OCI-LY7 (cell line): ENCODE measurements around the gene NARS2. TPM values are rescaled to one million over a fixed set of nuclear protein-coding genes. Genes with fewer than 3 reads are reported as not detected.

ENCODE experiments used
- BruUV-seq: library from RNA; stranded (reverse); fragments of 400-500 nt; replicated peaks from 2 replicates; lab custom pipeline; 2021; lab: Mats Ljungman, UMichigan
- CTCF ChIA-PET: fragments of 300-600 bp; sonication (Branson Sonifier 250); formaldehyde crosslinking; loops from one replicate; lab custom pipeline; 2022; ENCODE audit warnings: antibody characterized with exemption; ENCODE audit not compliant: unreplicated experiment; lab: Charles Lee
- POLR2A ChIA-PET: fragments of 300-600 bp; sonication (Branson Sonifier 250); formaldehyde crosslinking; loops from one replicate; lab custom pipeline; 2022; ENCODE audit warnings: antibody characterized with exemption; lab: Charles Lee
- DNase-seq: peaks from one replicate; pipeline ENCODE4 v3.0.0-alpha.2; 2015; ENCODE audit warnings: low spot score
- H2AFZ ChIP-seq: fragments of 200-600 bp; sonication (generic), shearing (Covaris generic); 2 replicates; pipeline ENCODE4 v1.6.1; 2014; ENCODE audit warnings: mild to moderate bottlenecking, antibody characterized with exemption, low read length, moderate library complexity
- H3K27ac ChIP-seq: fragments of 200-600 bp; sonication (generic); 2 replicates; pipeline ENCODE4 v1.5.1; 2014; ENCODE audit warnings: mixed run types, low read depth, mild to moderate bottlenecking, moderate library complexity, low read length, inconsistent platforms; ENCODE audit not compliant: poor library complexity, severe bottlenecking
- H3K36me3 ChIP-seq: fragments of 200-600 bp; sonication (generic); 2 replicates; pipeline ENCODE4 v1.6.1; 2014; ENCODE audit warnings: mild to moderate bottlenecking, antibody characterized with exemption, low read length, moderate library complexity, mixed read lengths; ENCODE audit not compliant: insufficient read depth
- H3K4me1 ChIP-seq: fragments of 200-600 bp; sonication (generic); 2 replicates; pipeline ENCODE4 v1.5.1; 2014; ENCODE audit warnings: mild to moderate bottlenecking, low read length; ENCODE audit not compliant: insufficient read depth, poor library complexity, severe bottlenecking
- H3K4me2 ChIP-seq: fragments of 200-600 bp; sonication (generic); 2 replicates; pipeline ENCODE4 v1.6.1; 2014; ENCODE audit warnings: mild to moderate bottlenecking, low read length
- H3K4me3 ChIP-seq: fragments of 200-600 bp; sonication (generic); 2 replicates; pipeline ENCODE4 v1.5.1; 2014; ENCODE audit warnings: mild to moderate bottlenecking, low read depth, low read length; ENCODE audit not compliant: poor library complexity, severe bottlenecking
- H3K79me2 ChIP-seq: fragments of 200-600 bp; sonication (generic); 2 replicates; pipeline ENCODE4 v1.6.1; 2016; ENCODE audit warnings: low read depth, mild to moderate bottlenecking, low read length, moderate library complexity, mixed read lengths; ENCODE audit not compliant: insufficient read depth
- H3K9me2 ChIP-seq: fragments of 200-600 bp; sonication (generic); 2 replicates; pipeline ENCODE4 v1.6.1; 2016; ENCODE audit warnings: mild to moderate bottlenecking, low read length, mixed read lengths; ENCODE audit not compliant: insufficient read depth
- H3K9me3 ChIP-seq: fragments of 200-600 bp; sonication (generic); 2 replicates; pipeline ENCODE4 v1.6.1; 2014; ENCODE audit warnings: mild to moderate bottlenecking, mixed run types, low read length, mixed read lengths
- H4K20me1 ChIP-seq: fragments of 200-600 bp; sonication (generic); 2 replicates; pipeline ENCODE4 v1.6.1; 2014; ENCODE audit warnings: mild to moderate bottlenecking, antibody characterized with exemption, low read length, moderate library complexity, mixed read lengths; ENCODE audit not compliant: insufficient read depth
- EZH2phosphoT487 ChIP-seq: fragments of 200-600 bp; sonication (generic); IDR thresholded peaks from 2 replicates; pipeline ENCODE4 v1.6.1; 2018; ENCODE audit warnings: low read depth, borderline replicate concordance, mild to moderate bottlenecking, mixed run types, antibody characterized with exemption, low read length, moderate library complexity, mixed read lengths
- intact Hi-C: fragments of 100-400 bp; cut with micrococcal nuclease; formaldehyde crosslinking; loops from one replicate; pipeline ENCODE4 v1.10.0; 2022; ENCODE audit not compliant: unreplicated experiment
- total RNA-seq, 2 experiments: library from RNA; depleted of rRNA in 1 of 2; stranded (reverse); fragments of >200 nt in 1 of 2; shearing (Covaris generic) in 1 of 2; gene quantifications; 2 replicates each; pipeline ENCODE4 v1.2.3, GENCODE V29; 2014 to 2022
- TF ChIP-seq, protein P1 (sequence below): fragments of 200-600 bp; sonication (generic); conservative IDR thresholded peaks from 2 replicates; pipeline ENCODE4 v1.5.1; 2014; ENCODE audit warnings: mild to moderate bottlenecking, antibody characterized with exemption, low read length, moderate library complexity, mixed read lengths

The NARS2 gene
- total RNA-seq, 2 experiments from 2014 or later: 28.1 to 29.2 TPM

- ChIA-PET CTCF (interaction anchor here (0.6 to 1.1 kb wide), 3 partner anchors 12 to 414 kb away, joined by 3 to 4 read pairs (median 3); no protein-coding TSS in a partner anchor), POLR2A (interaction anchor here (0.9 to 1.3 kb wide), 2 partner anchors 156 to 190 kb away, joined by 4 to 5 read pairs; partner anchors contain the start of gene NARS2)
- peak overlapping the region; percentile 44; the same call in 1 of the 2 replicates for H2AFZ ChIP-seq
- no peaks in the 10 kb centered on the region for H3K9me3 ChIP-seq
- peak; percentile 79 for DNase-seq
- H3K27ac ChIP-seq: no peak overlapping the region
- intact Hi-C loops: loop anchor here (1.0 to 5.0 kb wide), 2 partner anchors 146 to 169 kb away; no protein-coding TSS in a partner anchor
- BruUV-seq: no TSS peak
- H3K4me1 ChIP-seq: peaks cover 20% of the 10 kb centered on the region
- no peaks in the 10 kb centered on the region for H3K79me2 ChIP-seq
- no peaks in the 10 kb centered on the region for H3K9me2 ChIP-seq
- TF ChIP-seq, protein P1, sequence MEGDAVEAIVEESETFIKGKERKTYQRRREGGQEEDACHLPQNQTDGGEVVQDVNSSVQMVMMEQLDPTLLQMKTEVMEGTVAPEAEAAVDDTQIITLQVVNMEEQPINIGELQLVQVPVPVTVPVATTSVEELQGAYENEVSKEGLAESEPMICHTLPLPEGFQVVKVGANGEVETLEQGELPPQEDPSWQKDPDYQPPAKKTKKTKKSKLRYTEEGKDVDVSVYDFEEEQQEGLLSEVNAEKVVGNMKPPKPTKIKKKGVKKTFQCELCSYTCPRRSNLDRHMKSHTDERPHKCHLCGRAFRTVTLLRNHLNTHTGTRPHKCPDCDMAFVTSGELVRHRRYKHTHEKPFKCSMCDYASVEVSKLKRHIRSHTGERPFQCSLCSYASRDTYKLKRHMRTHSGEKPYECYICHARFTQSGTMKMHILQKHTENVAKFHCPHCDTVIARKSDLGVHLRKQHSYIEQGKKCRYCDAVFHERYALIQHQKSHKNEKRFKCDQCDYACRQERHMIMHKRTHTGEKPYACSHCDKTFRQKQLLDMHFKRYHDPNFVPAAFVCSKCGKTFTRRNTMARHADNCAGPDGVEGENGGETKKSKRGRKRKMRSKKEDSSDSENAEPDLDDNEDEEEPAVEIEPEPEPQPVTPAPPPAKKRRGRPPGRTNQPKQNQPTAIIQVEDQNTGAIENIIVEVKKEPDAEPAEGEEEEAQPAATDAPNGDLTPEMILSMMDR: no peak
- TF ChIP-seq EZH2phosphoT487: no peak
- peak overlapping the region; percentile 79 for H3K4me2 ChIP-seq
- no peaks in the 10 kb centered on the region for H4K20me1 ChIP-seq
- H3K4me3 ChIP-seq: peak overlapping the region; percentile 67
- H3K36me3 ChIP-seq: no peaks in the 10 kb centered on the region
Measured at GRCh38 chr11:78417888-78418583, 156.6 kb downstream of the NARS2 start.

- POLR2A ChIA-PET: interaction anchor here (0.7 to 1.7 kb wide), 3 partner anchors 157 to 189 kb away, joined by 3 to 7 read pairs (median 5); partner anchors contain the start of gene NARS2
- no peak within 1 kb of the TSS for H3K27ac ChIP-seq
Measured at GRCh38 chr11:78417175-78417887, 157.3 kb downstream of the NARS2 start, which contains the start of gene GAB2. Gene GAB2 (minus strand): TSS chr11:78417820. CDS start chr11:78417720, 100 bp downstream.

More at GRCh38 chr11:78417175-78417887, 157.3 kb downstream of the NARS2 start, which contains the start of gene GAB2:
- DNase-seq: no peak
- no peaks in the 10 kb centered on the region for H4K20me1 ChIP-seq
- H3K36me3 ChIP-seq: no peaks in the 10 kb centered on the region
- peak within 1 kb of the TSS; percentile 74 for H2AFZ ChIP-seq
- H3K4me3 ChIP-seq: peak within 1 kb of the TSS; percentile 75
- H3K9me2 ChIP-seq: no peaks in the 10 kb centered on the region
- intact Hi-C loops: loop anchor here (1.0 to 5.0 kb wide), 2 partner anchors 147 to 170 kb away; no protein-coding TSS in a partner anchor
- H3K4me1 ChIP-seq: peaks cover 20% of the 10 kb centered on the region
- no peaks in the 10 kb centered on the region for H3K79me2 ChIP-seq
- BruUV-seq: no TSS peak
- no peaks in the 10 kb centered on the region for H3K9me3 ChIP-seq
- H3K4me2 ChIP-seq: peak within 1 kb of the TSS; percentile 79
- TF ChIP-seq EZH2phosphoT487: no peak
- TF ChIP-seq, protein P1: no peak; the same call in 1 of the 2 replicates
- CTCF ChIA-PET: interaction anchor here (0.6 to 1.1 kb wide), 4 partner anchors 13 to 415 kb away, joined by 3 to 4 read pairs (median 4); no protein-coding TSS in a partner anchor
